VCaP (cell line): ENCODE data around the gene PDIA5.

Experiments used
- H3K27ac ChIP-seq: fragments of 450-650 bp; 2 replicates; pipeline ENCODE4 v1.5.1; 2017
- TF ChIP-seq, protein P1 (sequence below): fragments of 450-650 bp; conservative IDR thresholded peaks from 2 replicates; pipeline ENCODE4 v1.5.1; 2017; ENCODE audit warnings: mild to moderate bottlenecking, moderate library complexity

The PDIA5 gene

DNA sequence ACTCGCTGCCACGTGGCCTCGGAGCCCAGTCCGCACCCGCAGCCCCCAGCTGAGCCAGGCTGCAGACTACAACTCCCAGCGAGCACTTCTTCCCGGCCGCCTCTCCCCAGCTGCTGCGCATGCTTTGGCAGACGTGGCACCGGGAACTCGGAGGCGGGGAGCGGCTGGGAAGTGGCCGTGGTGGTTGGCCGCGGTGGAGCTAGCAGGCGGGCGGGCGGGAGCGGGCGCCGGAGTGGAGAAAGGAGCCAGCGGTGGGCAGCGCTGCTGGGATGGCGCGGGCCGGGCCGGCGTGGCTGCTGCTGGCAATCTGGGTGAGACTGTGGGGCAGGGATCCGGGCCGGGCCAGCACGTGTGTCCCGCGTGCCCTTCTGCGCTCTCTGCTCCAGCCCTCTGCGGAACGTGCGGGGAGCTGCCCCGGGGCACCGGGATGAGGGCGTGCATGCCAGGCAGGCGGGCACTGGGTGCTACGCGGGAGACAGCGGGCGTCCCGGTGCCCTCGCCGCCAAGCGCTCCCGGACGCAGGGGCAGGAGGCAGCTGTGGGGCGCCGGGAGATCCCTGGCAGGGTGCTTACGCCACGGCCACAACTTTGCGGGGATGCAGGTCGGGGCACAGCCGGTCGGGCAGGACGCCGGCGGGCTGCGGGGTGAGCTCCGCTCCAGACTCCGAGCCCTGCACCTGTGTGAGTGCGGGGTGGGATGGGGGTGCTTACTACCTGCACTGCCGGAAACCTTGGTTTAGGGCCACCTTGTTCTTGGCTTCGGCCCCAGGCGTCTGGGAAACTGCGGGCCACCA lies at the start of gene PDIA5:
Gene PDIA5 (plus strand): TSS at position 130 of the 793 bp plus-strand sequence. CDS start 140 bp downstream, at position 270.
- TF ChIP-seq, protein P1, sequence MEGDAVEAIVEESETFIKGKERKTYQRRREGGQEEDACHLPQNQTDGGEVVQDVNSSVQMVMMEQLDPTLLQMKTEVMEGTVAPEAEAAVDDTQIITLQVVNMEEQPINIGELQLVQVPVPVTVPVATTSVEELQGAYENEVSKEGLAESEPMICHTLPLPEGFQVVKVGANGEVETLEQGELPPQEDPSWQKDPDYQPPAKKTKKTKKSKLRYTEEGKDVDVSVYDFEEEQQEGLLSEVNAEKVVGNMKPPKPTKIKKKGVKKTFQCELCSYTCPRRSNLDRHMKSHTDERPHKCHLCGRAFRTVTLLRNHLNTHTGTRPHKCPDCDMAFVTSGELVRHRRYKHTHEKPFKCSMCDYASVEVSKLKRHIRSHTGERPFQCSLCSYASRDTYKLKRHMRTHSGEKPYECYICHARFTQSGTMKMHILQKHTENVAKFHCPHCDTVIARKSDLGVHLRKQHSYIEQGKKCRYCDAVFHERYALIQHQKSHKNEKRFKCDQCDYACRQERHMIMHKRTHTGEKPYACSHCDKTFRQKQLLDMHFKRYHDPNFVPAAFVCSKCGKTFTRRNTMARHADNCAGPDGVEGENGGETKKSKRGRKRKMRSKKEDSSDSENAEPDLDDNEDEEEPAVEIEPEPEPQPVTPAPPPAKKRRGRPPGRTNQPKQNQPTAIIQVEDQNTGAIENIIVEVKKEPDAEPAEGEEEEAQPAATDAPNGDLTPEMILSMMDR, result no peak
- H3K27ac ChIP-seq, result peak within 1 kb of the TSS; percentile 88

DNA sequence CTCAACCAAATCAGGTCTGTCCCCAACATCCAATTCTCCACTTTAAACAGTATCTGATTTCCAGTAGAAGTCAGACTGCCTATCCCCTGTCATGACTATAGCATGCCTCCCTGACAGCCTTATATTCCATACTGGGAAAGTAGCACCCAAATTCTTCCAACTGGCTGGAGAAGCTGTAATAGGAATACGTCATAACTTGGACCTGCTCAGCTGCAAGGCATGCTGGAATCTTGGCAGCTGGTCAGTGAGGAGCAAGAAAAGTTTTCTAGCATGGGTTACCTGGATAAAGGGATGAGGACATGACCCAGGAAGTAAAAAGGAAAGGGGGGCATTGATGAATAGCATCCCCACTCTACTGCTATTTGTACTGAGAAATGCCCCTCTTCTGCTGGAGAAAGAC lies 48.1 kb upstream of the PDIA5 start:
- no peak overlapping the region for H3K27ac ChIP-seq
- TF ChIP-seq, protein P1, result no peak

DNA sequence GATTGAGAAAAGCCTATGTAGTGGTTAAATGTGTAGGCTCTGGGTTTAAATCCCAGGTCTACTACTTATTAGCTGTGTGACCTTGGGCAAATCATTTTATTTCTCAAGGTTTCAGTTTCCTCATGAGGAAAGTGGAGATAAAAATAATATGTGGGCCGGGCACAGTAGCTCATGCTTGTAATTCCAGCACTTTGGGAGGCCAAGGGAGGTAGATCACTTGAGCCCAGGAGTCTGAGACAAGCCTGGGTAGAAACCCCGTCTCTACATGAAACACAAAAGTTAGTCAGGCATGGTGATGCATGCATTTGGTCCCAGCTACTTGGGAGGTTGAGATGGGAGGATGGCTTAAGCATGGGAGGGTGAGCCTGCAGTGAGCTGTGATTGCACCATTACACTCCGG lies 47.7 kb upstream of the PDIA5 start:
- TF ChIP-seq, protein P1, result no peak
- no peak overlapping the region for H3K27ac ChIP-seq

DNA sequence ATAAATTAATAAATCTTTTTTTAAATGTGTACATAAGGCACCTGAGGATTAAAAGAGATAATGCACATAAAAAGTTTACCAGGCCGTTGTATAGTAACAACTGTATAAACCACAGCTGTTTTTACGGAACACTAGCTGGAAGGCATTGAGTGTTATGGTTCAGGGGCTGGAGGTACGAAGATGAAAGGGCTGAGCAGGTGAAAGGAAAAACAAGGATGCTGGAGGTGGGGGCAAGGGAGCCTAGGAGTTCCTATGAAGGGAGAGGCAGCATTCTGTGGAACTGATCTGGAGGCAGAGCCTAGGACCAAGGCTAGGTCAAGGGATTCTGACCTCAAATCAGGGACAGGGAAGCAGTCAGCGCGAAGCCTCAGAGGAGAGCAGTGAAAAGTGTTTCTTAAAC lies 47.2 kb upstream of the PDIA5 start:
- TF ChIP-seq, protein P1, result no peak

DNA sequence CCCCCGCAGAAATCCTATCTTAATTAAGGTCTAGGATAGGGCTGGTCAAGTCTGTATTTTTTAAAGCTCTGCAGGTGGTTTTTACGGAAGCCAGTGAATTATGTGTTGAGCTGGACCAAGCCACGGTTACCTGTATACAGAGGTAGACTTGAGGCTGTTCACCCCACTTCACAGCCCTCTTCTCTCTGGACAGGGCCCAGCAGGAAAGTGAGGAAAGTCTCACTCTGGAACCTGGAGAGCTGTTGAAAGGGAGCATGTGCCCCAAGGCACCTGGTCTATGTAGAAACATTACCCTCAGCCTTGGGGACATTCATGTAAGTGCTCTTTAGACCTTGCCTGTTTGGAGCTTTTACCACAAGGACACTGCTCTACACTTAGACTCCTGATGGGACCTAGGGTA lies 46.1 kb upstream of the PDIA5 start:
- TF ChIP-seq, protein P1, result no peak
- no peak overlapping the region for H3K27ac ChIP-seq

More for the DNA sequence above, 47.2 kb upstream of the PDIA5 start:
- no peak overlapping the region for H3K27ac ChIP-seq

DNA sequence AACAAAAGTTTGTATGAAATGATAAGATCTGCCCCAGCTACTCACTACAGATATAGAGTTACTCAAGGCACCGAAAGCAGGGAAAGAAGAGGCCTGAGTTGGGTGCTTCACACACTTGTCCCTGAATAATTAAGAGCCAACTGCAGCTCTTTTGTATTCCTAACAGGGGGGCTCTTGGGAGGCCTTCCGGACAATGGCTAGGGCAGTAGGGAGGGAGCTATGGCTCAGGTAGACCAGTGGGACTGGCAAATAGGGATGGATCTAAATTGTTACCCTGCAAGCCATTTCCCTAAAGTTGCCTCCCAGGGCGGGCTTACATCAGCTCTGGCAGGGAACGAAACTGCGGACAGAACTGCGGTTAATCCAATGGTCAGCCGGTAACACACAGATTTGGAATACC lies 45.4 kb upstream of the PDIA5 start:
- TF ChIP-seq, protein P1, result no peak
- H3K27ac ChIP-seq, result no peak overlapping the region

DNA sequence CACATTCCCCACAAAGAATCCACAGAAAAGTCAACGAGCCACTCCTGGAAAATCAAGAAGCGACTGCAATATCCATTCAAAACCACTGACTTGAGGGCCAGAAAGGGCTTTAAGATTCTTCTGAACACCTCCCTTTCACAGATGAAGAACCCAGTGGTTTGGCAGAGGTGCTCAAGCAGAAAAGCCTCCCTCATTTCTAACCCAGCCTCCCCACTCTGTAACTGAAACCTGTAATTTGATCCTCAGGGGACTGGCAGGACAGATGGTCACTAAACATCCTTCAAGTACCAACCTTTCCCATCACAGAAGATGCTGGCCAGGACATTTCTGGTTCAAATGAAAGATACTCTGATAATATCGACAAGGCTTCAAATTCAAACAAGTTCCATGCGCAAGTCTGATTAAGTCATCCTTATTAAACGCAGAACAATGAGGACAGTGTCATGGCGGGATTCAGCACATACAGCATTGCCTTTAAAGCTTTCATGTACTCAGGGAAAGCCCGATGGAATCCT lies 44.8 kb upstream of the PDIA5 start:
- H3K27ac ChIP-seq, result no peak overlapping the region
- TF ChIP-seq, protein P1, result no peak
